Measurements from ENCODE around the gene IGF2.

DNA sequence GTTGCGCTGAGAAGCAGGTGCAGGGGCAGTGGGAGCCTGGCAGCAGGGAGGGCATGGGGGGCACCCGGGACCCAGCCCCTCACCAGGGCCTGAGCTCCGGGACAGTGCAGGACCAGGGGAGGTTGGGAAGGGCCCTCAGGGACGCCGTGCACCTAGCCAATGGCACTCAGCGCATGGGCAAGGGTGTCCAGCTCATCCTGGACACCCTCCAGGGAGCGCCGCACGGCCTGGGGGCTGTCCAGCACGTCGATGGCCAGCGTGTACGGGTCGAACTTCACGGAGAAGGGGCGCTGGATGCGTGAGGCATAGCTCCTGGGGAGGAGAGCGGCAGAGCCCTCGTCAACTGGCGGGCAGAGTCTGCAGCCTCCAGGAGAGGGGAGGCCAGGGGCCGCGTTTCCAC lies 24.9 kb upstream of the IGF2 start:
- no peak for TF ChIP-seq MAX (IDR thresholded peaks at IDR 0.05)
- no peak for TF ChIP-seq RAD21 (IDR thresholded peaks at IDR 0.05; ENCODE audit: low read depth)
- TF ChIP-seq TAF1 (IDR thresholded peaks at IDR 0.05; ENCODE audit: low read depth): no peak
- TF ChIP-seq TCF12 (IDR thresholded peaks at IDR 0.05; ENCODE audit: low read depth): no peak
- no peak for TF ChIP-seq EP300 (IDR thresholded peaks at IDR 0.05; ENCODE audit: borderline replicate concordance)
- no peak for TF ChIP-seq CREB1 (IDR thresholded peaks at IDR 0.05; ENCODE audit: low read depth)
- no peak for TF ChIP-seq TEAD4 (IDR thresholded peaks at IDR 0.05)
- TF ChIP-seq REST (IDR thresholded peaks at IDR 0.05; ENCODE audit: low read depth): no peak
- no peak for TF ChIP-seq CEBPB (IDR thresholded peaks at IDR 0.05)
- TF ChIP-seq, protein P1, sequence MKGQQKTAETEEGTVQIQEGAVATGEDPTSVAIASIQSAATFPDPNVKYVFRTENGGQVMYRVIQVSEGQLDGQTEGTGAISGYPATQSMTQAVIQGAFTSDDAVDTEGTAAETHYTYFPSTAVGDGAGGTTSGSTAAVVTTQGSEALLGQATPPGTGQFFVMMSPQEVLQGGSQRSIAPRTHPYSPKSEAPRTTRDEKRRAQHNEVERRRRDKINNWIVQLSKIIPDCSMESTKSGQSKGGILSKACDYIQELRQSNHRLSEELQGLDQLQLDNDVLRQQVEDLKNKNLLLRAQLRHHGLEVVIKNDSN (IDR thresholded peaks at IDR 0.05): no peak
- TF ChIP-seq FOXM1 (IDR thresholded peaks at IDR 0.05; ENCODE audit: borderline replicate concordance, low read depth): no peak
- TF ChIP-seq YY1 (IDR thresholded peaks at IDR 0.05; ENCODE audit: low read depth): no peak
